Keratinocyte (primary cell): ENCODE results near the gene PLBD2. TPM values are rescaled to one million over a fixed set of nuclear protein-coding genes. Genes with fewer than 3 reads are reported as not detected.

ENCODE experiments used
- DNase-seq: peaks from one replicate; pipeline ENCODE4 v3.0.0-alpha.2; 2011; ENCODE audit warnings: low read depth, missing footprints, low spot score
- FAIRE-seq: peaks from 2 replicates; lab custom pipeline; 2011; peaks lifted over from hg19 to GRCh38; lab: Jason Lieb, UNC
- H2AFZ ChIP-seq: 2 replicates; pipeline ENCODE4 v1.6.0; 2012; ENCODE audit warnings: low read length, control low read depth, inconsistent platforms; ENCODE audit not compliant: control insufficient read depth
- H3K27ac ChIP-seq: 2 replicates; pipeline ENCODE4 v1.5.1; 2011; ENCODE audit warnings: low read length; ENCODE audit not compliant: control insufficient read depth, insufficient read depth
- H3K27me3 ChIP-seq: 3 replicates; pipeline ENCODE4 v1.6.0; 2011; ENCODE audit warnings: low read length; ENCODE audit not compliant: control insufficient read depth, insufficient read depth; ENCODE audit errors: extremely low read depth
- H3K36me3 ChIP-seq, 2 experiments: 2 replicates in 1 of 2; 3 replicates in 1 of 2; pipeline ENCODE4 v1.5.1; 2011; ENCODE audit warnings: low read length in 2 of 2, mild to moderate bottlenecking in 1 of 2; ENCODE audit not compliant: control insufficient read depth in 2 of 2, insufficient read depth in 2 of 2; ENCODE audit errors: extremely low read depth in 1 of 2
- H3K4me1 ChIP-seq: 3 replicates; pipeline ENCODE4 v1.5.1; 2011; ENCODE audit warnings: low read length; ENCODE audit not compliant: control insufficient read depth, insufficient read depth; ENCODE audit errors: extremely low read depth
- H3K4me2 ChIP-seq: 3 replicates; pipeline ENCODE4 v1.6.0; 2011; ENCODE audit warnings: low read depth, low read length; ENCODE audit not compliant: control insufficient read depth, insufficient read depth; ENCODE audit errors: extremely low read depth
- H3K4me3 ChIP-seq, 3 experiments: fragments of 200-600 bp in 1 of 3; sonication (generic) in 1 of 3; 2 replicates in 2 of 3; 3 replicates in 1 of 3; pipeline ENCODE4 v1.5.1; 2011 to 2016; ENCODE audit warnings: low read length in 3 of 3, mild to moderate bottlenecking in 3 of 3, control low read depth in 2 of 3, inconsistent platforms in 1 of 3, low read depth in 1 of 3, mixed read lengths in 1 of 3, mixed run types in 1 of 3, moderate library complexity in 1 of 3; ENCODE audit not compliant: control insufficient read depth in 2 of 3, insufficient read depth in 2 of 3; ENCODE audit errors: extremely low read depth in 1 of 3
- H3K79me2 ChIP-seq: 2 replicates; pipeline ENCODE4 v1.6.0; 2012; ENCODE audit warnings: low read length; ENCODE audit not compliant: control insufficient read depth, insufficient read depth
- H3K9ac ChIP-seq: 3 replicates; pipeline ENCODE4 v1.6.0; 2011; ENCODE audit warnings: low read length; ENCODE audit not compliant: control insufficient read depth, insufficient read depth; ENCODE audit errors: extremely low read depth
- H3K9me1 ChIP-seq: 3 replicates; pipeline ENCODE4 v1.6.0; 2011; ENCODE audit warnings: low read length; ENCODE audit not compliant: control insufficient read depth, insufficient read depth; ENCODE audit errors: extremely low read depth
- H3K9me3 ChIP-seq: 2 replicates; pipeline ENCODE4 v1.5.1; 2012; ENCODE audit warnings: low read depth, low read length; ENCODE audit not compliant: control insufficient read depth
- H4K20me1 ChIP-seq: 3 replicates; pipeline ENCODE4 v1.6.0; 2011; ENCODE audit warnings: low read length; ENCODE audit not compliant: control insufficient read depth, insufficient read depth; ENCODE audit errors: extremely low read depth
- CTCF ChIP-seq, 3 experiments: IDR thresholded peaks in 1 of 3; conservative IDR thresholded peaks in 1 of 3; optimal IDR thresholded peaks in 1 of 3; 2 replicates in 2 of 3; 3 replicates in 1 of 3; pipeline versions ENCODE3 to v1.5.1; 2011; ENCODE audit warnings: low read length in 3 of 3, mild to moderate bottlenecking in 3 of 3, moderate library complexity in 2 of 3, control low read depth in 1 of 3, inconsistent platforms in 1 of 3; ENCODE audit not compliant: insufficient read depth in 2 of 3; ENCODE audit errors: extremely low read depth in 1 of 3
- EZH2 ChIP-seq: IDR thresholded peaks from one replicate; pipeline ENCODE4 v1.6.1; 2012; ENCODE audit warnings: inconsistent platforms, mild to moderate bottlenecking, low read length, moderate library complexity
- dilution Hi-C: fragments of 300-500 bp; cut with MboI; formaldehyde crosslinking; loops from one replicate; pipeline ENCODE4 v1.7.0; 2020; ENCODE audit warnings: low sequenced_read_pairs; ENCODE audit not compliant: extremely low pct_ligation_motif_present
- polyA plus RNA-seq, 5 experiments: library from polyadenylated mRNA; depleted of rRNA in 3 of 5; stranded (reverse) in 3 of 5; stranded (forward) in 1 of 5; unstranded in 1 of 5; fragments of >200 nt; gene quantifications; 1 replicate in 1 of 5; 2 replicates in 3 of 5; 3 replicates in 1 of 5; pipeline versions ENCODE4 v1.2.1 to v1.2.3, GENCODE V29; 2011 to 2012; ENCODE audit warnings: missing spikeins in 2 of 5, low read depth in 1 of 5, low replicate concordance in 1 of 5

The PLBD2 gene
- polyA plus RNA-seq, 1 donor (not counting 4 experiments of a cell fraction or from before 2014, with no cell fraction given), result 12.9 TPM

GRCh38 chr12:113413488-113413939 is 55.1 kb downstream of the PLBD2 start:
- H3K9ac ChIP-seq, result no peak overlapping the region
- DNase-seq (no peak), FAIRE-seq (no peak)
- H3K4me2 ChIP-seq, result no peak overlapping the region
- no peaks in the 10 kb centered on the region for H3K4me1 ChIP-seq
- TF ChIP-seq CTCF (optimal IDR thresholded peaks at IDR 0.05 in 1 of 3, IDR thresholded peaks at IDR 0.05 in 1 of 3, conservative IDR thresholded peaks at IDR 0.05 in 1 of 3; ENCODE audit: extremely low read depth in 1 of 3, insufficient read depth in 2 of 3, low read length in 3 of 3) (no peak), EZH2 (no peak)
- H3K27me3 ChIP-seq, result peaks cover 12% of the 10 kb centered on the region
- no peak overlapping the region for H3K27ac ChIP-seq
- no peaks in the 10 kb centered on the region for H3K9me3 ChIP-seq
- dilution Hi-C loops, result no loop called here
- no peaks in the 10 kb centered on the region for H3K79me2 ChIP-seq
- no peak overlapping the region for H2AFZ ChIP-seq
- no peaks in the 10 kb centered on the region for H3K36me3 ChIP-seq
- no peak overlapping the region for H3K4me3 ChIP-seq
- H3K9me1 ChIP-seq, result no peaks in the 10 kb centered on the region
- no peaks in the 10 kb centered on the region for H4K20me1 ChIP-seq

- no peak overlapping the region for H3K4me2 ChIP-seq
- no peak overlapping the region for H3K27ac ChIP-seq
- H3K36me3 ChIP-seq, result no peaks in the 10 kb centered on the region
- dilution Hi-C loops, result no loop called here
- no peaks in the 10 kb centered on the region for H4K20me1 ChIP-seq
- DNase-seq, result no peak
- no peak overlapping the region for H3K4me3 ChIP-seq
- TF ChIP-seq CTCF (optimal IDR thresholded peaks at IDR 0.05 in 1 of 3, IDR thresholded peaks at IDR 0.05 in 1 of 3, conservative IDR thresholded peaks at IDR 0.05 in 1 of 3; ENCODE audit: extremely low read depth in 1 of 3, insufficient read depth in 2 of 3, low read length in 3 of 3) (no peak), EZH2 (no peak)
- H3K79me2 ChIP-seq, result no peaks in the 10 kb centered on the region
- no peaks in the 10 kb centered on the region for H3K4me1 ChIP-seq
- H3K9me3 ChIP-seq, result no peaks in the 10 kb centered on the region
- no peaks in the 10 kb centered on the region for H3K9me1 ChIP-seq
- no peak for FAIRE-seq
- peaks cover 12% of the 10 kb centered on the region for H3K27me3 ChIP-seq
- H2AFZ ChIP-seq, result no peak overlapping the region
- no peak overlapping the region for H3K9ac ChIP-seq
Observed at GRCh38 chr12:113414519-113415038, 56.2 kb downstream of the PLBD2 start.
